IPS-NIHi7 (cell line): ENCODE measurements around the gene SERPINE2.
A peak's percentile ranks its signal among the peaks of the same experiment; 100 is the strongest.

Experiments used
- DNase-seq: peaks from one replicate; pipeline ENCODE4 v3.0.0; 2012; ENCODE audit warnings: mixed read lengths; ENCODE audit errors: extremely low spot score

The SERPINE2 gene

DNA sequence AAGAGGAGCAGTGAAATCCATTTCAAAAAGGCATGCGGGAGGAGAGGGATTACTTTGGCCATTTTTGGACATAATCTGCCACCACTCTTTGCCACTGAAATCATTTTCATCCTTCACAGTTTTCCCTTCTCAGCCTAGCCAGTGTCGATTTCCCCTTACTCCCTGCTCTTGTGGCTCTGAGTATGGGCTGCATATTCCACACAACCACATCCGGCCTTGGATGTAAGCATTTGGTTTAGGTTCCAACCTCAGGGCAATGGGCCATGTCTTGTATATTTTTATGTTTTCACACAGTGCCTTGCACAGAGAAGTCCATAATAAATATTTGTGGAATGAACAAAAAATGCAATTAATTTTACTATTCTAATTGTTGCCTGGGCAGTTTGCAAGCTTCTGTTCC is 7.7 kb upstream of the SERPINE2 start:
- no peak for DNase-seq

- DNase-seq = no peak
Measured at GRCh38 chr2:224042191-224042696, 3.2 kb upstream of the SERPINE2 start.

DNA sequence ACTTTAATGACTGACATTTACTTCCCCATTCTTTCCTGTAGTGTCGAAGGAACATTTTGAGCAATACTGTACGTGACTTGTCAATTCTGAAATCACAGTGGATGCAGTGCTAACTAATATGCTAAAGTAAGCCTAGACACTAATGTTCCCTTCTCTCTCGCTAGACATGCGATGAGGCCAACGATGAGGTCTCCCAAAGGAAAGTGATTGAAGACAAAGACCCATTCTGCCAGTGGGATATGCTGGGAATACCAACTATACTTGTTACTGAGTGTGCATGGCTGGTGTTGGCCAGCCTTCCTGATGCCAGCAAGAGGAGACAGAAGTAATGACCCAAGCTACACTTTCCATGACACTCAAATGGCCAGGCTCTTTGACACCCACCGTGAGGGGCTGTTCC is 2.5 kb upstream of the SERPINE2 start:
- DNase-seq = no peak

GRCh38 chr2:224040753-224041152 is 1.7 kb upstream of the SERPINE2 start:
- DNase-seq = no peak

GRCh38 chr2:224039770-224040440 is 819 bp upstream of the SERPINE2 start:
- peak; percentile 73 for DNase-seq

DNA sequence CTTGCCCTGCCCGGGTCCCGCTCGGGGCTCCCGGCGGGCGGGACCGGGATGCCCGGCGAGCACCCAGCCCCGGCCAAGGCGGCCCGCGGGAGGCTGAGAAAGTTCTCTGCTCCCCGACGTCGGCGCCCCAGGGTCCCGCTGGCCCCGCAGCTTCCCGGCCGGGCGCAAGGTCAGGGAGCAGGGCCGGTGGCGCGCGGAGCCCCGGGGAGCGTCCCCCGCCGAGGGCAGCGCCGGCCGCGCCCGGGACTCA is 331 bp downstream of the SERPINE2 start:
- no peak for DNase-seq

DNA sequence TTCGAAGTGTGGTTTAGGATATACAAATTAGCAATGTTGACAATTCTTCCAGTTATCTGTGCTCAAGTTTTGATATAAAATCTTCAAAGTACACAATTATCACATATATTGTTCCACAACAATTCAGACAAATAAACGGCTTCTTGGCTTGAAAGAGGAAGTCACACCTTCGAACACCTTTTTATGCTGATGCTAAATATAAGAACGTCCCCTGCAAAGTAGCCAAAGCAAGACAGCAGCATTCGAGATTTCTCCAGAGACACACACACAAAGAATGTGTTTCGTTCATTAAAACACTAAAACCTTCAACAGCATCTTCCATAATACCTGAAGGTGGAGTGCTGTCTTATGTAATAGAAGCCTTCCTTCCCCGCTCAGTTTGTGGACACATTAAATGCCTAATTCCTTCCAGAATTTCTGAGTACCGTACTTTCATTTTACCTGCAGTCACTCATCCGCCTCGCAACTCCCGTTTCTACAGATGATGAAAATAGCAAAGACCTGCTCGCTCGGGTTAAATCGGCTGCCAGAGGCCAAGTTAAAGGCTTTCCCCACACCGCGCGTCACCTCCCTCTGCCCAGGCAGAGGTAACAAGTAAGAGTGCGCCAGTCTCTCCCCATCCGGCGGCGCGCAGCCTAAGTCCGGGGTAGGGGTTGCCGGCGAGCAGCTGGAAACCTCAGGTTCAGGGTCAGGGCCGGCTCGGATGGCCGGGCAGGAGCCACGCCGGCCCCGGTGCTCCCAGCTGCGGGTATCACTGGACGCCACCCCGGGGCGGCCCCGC is 847 bp downstream of the SERPINE2 start:
- peak; percentile 63 for DNase-seq

DNA sequence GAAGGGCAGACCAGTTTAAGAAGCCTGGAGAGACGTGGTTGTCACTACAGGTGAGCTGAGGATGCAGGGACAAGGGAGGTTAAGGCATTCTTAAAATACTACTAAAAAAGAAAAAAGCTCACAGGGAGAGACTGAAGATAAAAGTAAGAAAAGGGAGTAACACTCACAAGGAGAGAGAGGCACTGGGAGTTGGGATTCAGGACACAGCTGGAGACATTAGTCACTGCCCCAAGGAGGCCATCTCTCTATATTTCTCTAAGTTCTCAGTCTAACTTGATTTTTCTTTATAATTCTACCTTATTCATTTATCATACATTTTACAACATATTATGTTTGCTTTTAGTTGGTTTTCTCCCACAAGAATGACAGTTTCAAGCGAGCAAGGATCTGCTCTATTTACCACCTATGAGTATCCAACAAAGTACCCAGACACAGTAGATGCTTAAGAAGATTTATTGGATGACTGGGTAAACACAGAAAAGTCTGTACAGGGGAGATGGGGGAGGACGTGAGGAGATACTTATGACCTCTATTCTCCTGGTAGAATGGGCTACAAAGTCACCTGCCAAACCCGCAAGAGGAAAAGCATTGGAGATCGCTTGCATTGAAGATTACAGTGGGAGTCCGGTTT is 2.2 kb downstream of the SERPINE2 start:
- no peak for DNase-seq

DNA sequence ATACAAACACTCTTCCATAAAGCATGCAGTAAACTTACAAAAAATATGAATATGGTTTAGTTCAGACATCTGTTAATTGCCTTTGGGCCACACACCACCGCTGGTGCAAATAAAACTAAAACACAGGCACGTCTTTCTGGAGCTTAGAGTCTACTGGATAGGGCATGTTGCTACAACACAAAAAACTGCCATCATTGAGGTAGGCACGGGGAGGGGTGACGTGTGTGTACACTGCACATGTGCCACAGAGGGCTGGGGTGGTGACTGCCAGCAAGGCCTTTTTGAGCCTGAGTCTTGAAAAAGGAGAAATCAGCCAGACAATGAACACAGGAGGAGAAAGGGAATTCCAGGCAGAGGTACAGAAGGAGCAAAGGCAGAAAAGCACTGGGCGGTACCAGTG is 5.1 kb downstream of the SERPINE2 start:
- no peak for DNase-seq

DNA sequence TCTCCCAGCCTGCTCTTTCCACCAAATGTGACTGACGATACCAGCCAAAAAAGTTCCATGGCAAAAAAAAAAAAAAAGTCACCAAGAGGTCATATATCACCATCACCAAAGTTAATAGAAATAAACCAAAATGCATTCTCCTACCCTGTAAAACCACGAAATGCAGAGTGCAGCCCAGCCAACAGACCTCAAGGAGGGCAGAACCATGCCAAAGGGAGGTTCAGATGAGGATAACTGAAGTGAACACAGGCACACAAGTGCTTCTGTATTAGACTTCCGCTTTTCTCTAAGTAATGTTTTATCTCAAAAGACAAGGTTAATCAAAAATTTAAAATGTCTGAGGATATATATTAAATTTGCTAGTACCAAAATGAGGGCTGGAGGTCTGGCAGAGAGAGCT is 5.5 kb downstream of the SERPINE2 start:
- no peak for DNase-seq

DNA sequence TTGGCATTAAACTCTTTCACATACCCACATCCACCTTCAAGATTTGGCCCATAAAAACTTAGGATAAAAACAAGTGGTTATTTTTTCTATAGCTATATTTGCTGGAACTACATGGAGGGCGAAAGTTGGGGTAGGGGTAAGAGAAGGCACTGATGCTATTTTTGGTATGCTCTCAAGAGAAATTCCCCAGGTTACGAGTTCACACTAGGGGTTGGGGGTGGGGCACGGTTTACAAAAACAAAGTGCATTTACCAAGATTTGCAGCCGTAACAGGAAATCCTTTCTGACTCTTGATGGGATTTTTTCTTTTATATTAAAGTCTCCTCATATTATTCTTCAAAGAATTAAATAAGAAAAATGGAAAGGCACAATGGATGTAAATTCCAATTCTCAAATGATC is 6.8 kb downstream of the SERPINE2 start:
- DNase-seq = no peak

DNA sequence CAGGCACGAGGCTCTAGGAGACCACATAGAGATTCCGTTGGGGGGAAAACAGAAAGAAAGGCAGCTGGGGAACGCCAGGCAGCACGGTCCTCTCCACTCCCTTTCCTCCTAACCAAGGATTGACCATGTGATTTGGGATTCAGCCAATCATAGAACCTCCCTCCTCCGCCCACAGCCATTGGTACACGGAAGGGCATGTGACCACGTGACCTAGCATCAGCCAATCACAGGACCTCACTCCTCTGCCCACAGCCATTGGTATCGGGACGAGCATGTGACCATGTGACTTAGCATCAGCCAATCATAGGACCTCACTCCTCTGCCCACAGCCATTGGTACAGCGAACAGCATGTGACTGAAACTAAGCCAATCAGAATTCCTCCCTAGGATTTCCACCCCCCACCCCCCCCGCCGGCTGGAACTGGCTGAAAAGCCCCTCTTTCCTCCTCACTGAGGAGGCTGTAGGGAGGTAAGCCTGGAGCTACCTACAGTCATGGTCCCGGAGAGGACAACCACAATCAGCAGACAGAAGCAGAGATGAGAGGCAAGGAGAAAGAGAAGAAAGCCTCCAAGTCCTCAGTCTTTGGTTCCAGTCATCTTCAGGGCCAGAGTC is 7.6 kb downstream of the SERPINE2 start:
- no peak for DNase-seq

DNA sequence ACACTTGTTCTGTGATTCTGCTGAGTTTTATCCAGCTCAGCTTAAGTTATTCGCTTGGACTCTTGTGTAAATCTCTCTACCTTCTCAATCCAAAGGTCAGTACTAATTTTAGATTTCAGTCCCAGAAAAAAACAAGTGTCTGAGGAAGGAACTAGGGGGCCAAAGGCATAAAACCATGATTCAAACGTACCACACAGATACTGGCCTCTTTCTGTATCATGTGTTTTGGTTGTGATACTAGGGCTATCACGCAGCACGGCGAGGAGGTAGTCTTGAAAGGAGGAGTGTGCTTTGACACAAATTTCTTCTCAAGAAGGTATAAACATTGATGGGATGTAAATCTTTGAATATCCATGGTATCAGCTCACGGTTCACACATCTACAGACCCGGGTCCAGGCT is 8.3 kb downstream of the SERPINE2 start:
- DNase-seq = no peak

DNA sequence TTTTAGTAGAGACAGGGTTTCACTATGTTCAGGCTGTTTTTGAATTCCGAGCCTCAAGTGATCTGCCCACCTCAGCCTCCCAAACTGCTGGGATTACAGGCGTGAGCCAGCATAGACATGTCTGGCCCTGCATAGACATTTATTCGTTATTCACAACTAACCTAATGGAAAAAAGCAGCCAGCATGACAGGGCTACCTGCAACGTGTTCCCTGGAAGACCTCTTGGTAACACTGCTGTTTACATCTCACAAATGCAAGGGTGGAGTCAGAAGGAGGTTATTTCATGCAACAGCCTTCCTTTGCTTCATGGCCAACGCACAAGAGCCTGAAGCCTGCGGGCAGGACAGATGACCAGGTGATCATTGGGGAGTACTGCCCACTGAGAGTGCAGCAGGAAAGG is 9.2 kb downstream of the SERPINE2 start:
- DNase-seq = no peak

DNA sequence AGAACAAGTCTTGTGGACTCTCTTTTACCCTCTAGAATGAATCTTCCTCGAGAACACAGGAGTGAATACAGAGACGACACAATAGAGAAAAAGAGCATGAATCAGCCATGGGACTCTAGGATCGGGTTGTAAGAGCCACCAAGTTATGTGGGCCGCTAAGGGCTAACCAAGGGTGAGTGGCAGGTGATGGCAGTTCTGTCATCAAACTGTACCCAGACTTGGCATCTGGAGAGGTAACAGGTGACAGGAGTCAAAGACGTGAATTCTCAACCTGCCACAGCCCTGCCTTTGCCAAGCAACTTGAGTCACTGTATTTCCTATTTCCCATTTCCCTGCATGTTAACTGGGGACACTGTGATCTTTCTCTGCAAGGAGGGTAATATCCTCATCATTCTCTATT is 11.2 kb downstream of the SERPINE2 start:
- DNase-seq = no peak

DNA sequence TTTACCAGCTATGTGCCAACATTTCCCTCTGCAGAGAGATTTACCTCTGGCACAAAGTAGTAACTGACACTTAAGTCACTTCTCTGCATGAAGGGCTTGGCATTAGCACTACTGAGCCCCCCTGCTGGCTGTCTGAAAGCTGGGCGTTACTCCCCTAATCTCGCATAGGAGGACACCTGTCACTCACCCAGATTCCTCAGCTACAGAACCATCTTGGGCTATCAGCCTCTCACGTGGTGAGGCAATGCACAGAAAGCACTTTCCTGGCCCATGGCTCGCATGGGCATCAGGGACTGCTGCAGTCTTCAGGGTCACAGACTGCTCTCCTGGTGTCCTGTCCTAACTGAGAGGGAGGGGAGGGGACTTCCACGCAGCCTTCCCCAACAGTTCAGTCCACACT is 12.0 kb downstream of the SERPINE2 start:
- DNase-seq = peak; percentile 73

- DNase-seq = no peak
Measured at GRCh38 chr2:224025874-224026273, 13.2 kb downstream of the SERPINE2 start.

DNA sequence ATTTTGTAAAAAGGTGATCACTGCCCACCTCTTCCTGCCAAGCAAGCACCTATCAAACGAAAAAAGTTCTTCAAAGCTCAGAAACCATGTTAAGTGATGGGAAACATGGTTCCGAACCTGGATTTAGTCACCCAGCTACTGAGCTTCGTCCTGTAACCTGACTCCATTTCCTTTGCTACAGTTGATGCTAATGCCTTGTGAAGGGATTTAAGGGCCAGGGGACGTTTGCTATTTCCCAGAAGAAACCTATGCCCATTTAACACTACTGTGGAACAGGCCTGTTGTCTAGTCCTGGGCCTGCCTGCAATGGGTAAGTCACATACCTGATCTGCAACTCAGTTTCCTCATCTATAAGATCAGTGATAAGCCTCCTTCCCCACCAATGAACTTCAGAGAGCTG is 14.8 kb downstream of the SERPINE2 start:
- no peak for DNase-seq

DNA sequence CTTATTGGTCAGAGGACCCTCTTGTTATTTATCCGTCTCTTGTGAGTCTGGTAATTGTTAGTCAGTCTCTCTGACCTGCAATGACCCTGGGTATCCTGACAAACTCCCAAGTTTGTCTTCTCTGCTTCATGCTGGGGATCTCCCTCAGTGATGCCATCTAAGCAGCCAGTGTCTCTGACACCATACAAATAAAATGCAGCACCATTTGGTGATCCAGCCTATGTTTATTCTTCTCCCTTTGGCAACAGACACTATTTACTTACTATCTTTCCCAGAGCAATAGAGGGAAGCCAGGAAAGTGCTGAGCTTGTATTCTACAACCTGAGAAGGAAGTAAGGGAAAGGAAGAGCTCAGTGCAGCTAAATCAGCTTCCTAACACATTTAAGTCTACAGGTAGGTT is 15.9 kb downstream of the SERPINE2 start:
- no peak for DNase-seq

DNA sequence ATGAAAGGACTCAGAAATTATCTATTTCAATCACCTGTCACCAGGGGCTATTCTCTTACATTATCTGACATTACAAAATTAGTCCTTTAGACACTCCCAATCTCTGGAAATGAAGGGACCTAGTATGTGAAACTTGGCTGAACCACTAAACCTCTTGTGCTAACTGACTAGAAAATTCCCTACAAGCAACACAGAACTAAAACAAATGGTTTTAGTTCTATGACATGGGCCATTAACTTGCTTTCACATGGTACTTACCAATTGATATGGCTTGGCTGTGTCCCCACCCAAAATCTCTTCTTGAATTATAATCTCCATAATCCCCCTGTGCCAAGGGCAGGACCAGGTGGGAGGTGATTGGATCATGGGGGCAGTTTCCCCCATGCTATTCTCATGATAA is 16.6 kb downstream of the SERPINE2 start:
- DNase-seq = no peak

- no peak for DNase-seq
Measured at GRCh38 chr2:224020523-224020922, 18.6 kb downstream of the SERPINE2 start.

DNA sequence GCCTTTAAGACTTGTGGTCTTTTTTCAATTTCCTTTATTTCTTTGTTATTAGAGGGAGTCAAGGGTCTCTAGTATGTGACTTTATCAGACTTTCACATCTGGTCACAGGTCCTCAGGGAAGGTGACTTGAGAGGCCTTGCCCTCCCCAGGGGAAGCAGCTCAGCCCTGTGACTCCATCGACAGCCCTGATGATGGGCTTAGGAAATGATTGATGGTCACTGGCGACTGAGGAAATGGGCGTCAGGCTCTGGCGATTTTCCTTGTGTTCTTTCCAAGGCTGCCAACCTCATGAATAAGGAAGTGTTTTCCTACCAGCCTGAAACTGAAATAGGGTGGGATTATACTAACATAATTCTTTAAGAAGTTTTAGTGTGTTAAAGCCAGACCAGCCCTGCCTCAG is 21.1 kb downstream of the SERPINE2 start:
- no peak for DNase-seq

DNA sequence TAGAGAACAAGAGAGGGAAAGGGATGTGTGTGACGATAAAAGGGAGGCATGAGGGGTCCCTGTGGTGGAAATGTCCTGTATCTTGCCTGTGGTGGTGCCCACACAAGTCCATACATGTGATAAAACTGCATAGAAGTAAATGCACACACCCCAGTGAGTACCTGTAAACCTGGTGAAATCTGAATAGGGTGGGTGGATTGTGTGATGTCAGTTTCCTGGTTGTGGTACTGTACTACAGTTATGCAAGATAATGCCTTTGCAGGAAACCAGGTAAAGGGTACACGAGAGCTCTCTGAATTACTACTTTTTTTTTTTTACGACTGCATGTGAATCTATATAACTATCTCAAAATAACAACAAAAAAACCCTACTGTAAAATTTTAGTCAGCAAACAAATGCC is 22.1 kb downstream of the SERPINE2 start:
- DNase-seq = no peak
